NCI-H1436 treated with DMSO at 0.1 percent for 48 hours (cell line): ENCODE data around the gene MYO7A.

ENCODE experiments used
- DNase-seq: peaks from one replicate; lab custom pipeline; 2025; lab: John Stamatoyannopoulos, UW

Gene MYO7A

GRCh38 chr11:77184136-77184860 lies 56.3 kb downstream of the MYO7A start:
- DNase-seq, result no peak

GRCh38 chr11:77186302-77186701 lies 58.3 kb downstream of the MYO7A start:
- no peak for DNase-seq

- no peak for DNase-seq
Measured at GRCh38 chr11:77187111-77187750, 59.2 kb downstream of the MYO7A start.

- peak; percentile 6 for DNase-seq
Measured at GRCh38 chr11:77187776-77188632, 60.0 kb downstream of the MYO7A start.

DNA sequence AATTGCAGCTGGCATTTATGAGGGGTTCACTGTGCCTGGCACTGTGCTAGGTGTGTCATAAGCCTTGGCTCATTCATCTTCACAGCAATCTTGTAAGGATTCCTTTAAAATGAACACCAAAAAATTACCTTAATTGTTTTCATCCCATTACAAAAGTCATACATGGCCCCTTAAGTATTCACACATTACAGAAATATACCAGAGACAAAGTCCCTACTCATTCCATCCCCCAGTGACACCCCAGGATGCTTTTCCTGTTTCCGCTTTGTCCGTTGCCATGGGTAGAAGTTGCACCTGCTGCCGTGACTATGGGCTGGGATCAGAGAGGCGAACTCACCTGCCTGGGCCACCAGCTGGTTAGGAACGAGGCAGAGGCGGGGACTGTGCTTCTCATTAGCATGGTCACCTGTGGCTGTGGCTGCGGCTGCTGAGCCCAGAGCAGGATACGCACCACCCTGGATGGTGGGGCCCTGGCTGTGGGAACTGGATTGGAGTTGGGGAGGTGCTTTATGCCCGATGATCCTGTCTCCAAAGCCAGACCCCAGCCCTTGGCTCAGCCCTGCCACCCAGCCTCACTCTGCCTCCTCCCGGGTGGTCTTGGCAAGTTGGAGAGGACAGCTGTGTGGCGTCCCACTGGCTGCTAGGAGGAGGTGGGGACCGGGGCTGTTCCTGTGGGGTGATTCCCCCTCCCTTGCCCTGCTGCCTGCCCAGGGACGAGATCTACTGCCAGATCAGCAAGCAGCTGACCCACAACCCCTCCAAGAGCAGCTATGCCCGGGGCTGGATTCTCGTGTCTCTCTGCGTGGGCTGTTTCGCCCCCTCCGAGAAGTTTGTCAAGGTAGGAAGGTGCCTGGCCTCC lies 60.8 kb downstream of the MYO7A start:
- DNase-seq, result no peak

- DNase-seq, result no peak
Measured at GRCh38 chr11:77189588-77190210, 61.7 kb downstream of the MYO7A start.

DNA sequence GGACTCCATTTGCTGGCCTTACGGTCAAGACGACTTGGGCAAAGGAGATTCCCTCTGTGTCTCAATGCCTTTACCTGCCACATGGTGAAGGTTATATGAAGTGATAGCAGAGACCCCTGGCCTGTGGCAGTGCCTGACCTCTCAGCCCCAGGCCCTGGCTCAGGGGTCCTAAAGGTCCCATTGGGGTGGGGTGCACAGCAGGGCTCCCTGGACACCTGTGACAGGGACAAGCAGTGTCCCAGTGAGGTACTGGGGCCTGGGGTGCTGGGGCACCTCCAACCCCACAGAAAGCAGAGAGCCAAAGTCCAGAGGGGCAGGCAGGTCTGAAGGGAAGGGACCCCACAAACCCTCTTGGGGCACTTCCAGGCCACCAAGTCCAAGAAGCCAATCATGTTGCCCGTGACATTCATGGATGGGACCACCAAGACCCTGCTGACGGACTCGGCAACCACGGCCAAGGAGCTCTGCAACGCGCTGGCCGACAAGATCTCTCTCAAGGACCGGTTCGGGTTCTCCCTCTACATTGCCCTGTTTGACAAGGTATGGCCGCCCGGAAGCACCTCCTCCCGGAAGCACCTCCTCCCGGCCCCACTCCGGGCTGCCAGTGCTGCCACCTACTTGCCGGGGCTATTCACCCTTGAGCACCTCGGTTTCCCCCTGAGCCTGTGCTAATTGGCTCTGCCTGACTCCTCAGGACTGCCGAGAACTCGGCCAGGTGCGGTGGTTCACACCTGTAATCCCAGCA lies 62.5 kb downstream of the MYO7A start:
- no peak for DNase-seq

DNA sequence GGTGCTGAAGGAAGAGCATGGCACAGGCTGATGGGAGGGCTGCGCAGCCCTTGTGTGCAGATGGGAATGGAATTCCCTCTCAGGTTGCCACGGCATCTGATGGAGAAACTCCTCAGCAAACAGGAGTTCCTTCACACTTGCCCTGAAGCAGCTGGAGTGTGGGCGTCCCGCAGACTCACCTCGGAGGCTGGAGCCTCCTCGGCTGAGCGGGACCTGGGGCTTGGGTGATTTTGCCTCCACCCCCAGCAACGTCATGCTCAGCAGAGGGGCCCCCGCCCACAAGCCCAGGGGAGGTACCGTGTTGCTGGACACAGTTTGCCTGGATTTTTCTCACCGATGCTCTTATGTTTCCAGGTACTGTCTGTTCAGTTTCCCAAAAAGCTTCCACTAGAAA lies 63.4 kb downstream of the MYO7A start:
- no peak for DNase-seq

- DNase-seq, result peak; percentile 46
Measured at GRCh38 chr11:77191823-77192495, 63.9 kb downstream of the MYO7A start.

DNA sequence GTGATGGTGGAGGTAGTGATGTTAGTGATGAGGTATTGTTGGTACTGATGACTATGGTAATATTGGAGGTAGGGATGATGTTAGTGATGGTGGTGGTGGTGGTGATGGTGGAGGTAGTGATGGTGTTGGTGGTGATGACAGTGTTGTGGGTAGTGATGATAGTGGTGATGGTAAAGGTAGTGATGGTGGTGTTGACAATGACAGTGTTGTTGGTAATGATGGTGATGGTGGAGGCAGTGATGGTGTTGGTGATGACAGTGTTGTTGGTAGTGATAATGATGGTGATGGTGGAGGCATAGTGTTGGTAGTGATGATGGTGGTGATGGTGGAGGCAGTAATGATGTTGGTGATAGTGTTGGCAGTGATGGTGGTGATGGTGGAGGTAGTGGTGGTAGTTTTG lies 65.1 kb downstream of the MYO7A start:
- DNase-seq, result no peak

DNA sequence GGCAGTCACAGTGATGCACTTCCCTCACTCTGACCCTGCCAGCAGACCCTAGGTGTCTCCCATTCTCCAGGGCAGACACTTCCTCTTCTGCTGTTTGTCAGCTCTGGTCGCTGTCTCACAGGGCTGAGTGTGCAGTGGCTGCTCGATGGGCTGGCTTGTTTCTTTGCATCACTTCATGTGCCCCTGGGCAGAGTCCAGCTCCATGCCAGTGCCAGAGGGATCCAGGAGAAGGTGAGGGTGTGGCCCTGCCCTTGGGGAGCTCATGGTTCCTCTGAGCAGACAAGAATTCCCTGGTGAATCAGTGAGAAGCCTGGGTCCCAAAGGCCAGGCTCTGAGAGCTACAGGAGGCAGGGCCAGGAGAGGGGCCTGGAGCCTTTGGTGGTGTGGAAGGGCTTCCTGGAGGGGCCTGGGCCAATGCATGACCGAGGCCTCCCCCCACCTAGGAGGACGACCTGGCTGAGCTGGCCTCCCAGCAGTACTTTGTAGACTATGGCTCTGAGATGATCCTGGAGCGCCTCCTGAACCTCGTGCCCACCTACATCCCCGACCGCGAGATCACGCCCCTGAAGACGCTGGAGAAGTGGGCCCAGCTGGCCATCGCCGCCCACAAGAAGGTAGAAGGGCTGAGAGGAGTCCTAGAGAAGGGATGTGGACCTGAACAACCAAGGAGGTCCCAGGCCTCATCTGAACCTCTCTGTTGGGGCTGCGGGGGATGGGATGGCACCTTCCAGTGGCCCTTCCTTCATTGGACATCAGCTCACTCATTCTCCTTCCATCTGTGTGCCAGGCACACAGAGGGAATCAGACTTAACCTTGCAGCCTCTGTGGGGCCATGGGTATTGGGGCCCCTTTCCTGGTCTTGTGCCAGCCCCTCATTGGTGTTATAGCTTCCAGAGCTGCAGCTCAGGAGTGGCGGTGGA lies 66.1 kb downstream of the MYO7A start:
- DNase-seq, result no peak

DNA sequence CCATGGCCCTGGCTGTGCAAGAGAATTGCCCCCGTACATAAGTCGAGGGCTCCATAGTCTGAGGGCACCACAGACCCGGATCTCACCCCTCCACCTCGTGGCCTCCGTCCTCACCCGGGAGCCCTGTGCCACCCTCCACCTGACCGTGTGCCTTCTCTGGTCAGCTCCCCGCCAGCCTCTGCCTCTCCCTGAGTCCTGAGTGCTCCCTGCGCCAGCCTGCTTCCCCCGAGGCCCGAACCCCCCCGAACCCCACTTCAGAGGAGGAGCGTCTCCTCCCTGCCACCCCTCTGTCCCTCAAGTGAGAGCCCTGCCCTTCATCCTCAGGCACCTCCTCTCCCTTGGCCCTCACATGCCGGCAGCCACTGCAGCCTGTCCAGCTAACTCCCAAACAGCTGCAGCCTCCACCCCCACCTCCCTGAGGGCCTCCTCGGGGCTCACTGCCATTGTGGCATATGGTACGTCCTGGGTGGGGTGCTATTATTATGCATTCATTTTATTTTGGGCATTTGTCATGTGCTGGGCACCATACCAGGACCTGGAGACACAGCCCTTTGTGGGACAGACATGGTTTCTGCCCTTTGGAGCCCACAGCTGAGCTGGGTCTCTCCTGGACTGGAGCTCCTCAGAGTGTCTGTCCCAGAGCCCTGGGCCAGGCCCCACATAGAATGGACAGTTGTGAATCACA lies 67.2 kb downstream of the MYO7A start:
- DNase-seq, result no peak

DNA sequence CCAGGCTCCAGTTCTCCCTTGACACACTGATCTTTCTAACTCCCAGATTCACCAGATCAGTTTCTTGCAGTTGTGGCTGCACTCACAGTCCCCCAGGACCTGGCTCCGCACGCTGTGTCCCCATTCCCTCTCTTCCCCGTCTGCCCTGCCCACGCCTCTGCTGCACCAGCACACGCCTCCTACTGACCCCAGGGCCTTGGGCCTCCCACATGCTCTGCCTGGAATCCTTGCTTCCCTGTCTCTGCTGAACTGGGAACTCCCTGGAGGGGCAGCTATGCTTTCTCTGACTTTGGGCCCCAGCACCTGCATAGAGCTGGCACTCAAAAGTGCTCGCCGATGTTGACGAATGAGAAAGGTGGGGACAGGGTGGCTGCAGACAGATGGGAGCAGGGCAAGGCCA lies 68.9 kb downstream of the MYO7A start:
- no peak for DNase-seq

GRCh38 chr11:77197626-77198320 lies 69.7 kb downstream of the MYO7A start:
- DNase-seq, result no peak

GRCh38 chr11:77198440-77198849 lies 70.4 kb downstream of the MYO7A start:
- DNase-seq, result no peak

DNA sequence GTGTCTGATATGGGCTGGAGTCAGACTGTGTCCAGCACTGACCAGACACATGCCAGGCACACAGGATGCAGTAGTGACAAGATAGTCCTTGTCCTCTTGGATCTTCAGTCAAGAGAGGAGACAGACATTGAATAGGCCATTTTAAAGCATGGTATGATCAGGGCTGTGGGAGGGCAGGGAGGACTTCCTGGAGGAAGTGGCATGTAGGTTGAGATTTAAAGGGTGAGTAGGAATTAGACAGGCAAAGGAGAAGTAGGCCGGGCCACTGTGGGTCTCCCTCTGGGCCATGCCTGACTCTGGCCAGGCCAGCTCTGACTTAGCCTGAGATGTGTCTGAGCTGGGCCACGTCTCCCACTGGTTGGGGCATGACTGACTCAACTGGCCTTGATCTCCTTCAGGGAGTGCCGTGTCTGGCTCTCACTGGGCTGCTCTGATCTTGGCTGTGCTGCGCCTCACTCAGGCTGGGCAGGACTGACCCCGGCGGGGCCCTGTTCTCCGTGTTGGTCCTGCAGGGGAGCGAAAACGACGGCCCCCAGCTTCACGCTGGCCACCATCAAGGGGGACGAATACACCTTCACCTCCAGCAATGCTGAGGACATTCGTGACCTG lies 71.2 kb downstream of the MYO7A start:
- DNase-seq, result no peak
